Fibroblast of the aortic adventitia (primary cell): ENCODE data around the gene ITGA2. TPM values are rescaled to one million over a fixed set of nuclear protein-coding genes. Genes with fewer than 3 reads are reported as not detected.

Experiments used
- DNase-seq: peaks from one replicate; pipeline ENCODE4 v3.0.0-alpha.2; 2010; ENCODE audit warnings: low read depth
- H3K4me3 ChIP-seq: 2 replicates; pipeline ENCODE4 v1.5.1; 2011; ENCODE audit warnings: low read depth, mild to moderate bottlenecking, control low read depth, low read length, moderate library complexity
- CTCF ChIP-seq: IDR thresholded peaks from 2 replicates; pipeline ENCODE4 v1.5.1; 2011; ENCODE audit warnings: mild to moderate bottlenecking, low read length, control low read depth, inconsistent platforms; ENCODE audit not compliant: insufficient read depth
- total RNA-seq: library from RNA; depleted of rRNA; stranded (reverse); fragments of >200 nt; gene quantifications from 2 replicates; pipeline ENCODE4 v1.2.3, GENCODE V29; 2012; ENCODE audit warnings: low replicate concordance

Gene ITGA2
- total RNA-seq, 1 donor: 171 TPM

GRCh38 chr5:52995095-52995494, 5.9 kb downstream of the ITGA2 start:
- no peak overlapping the region for H3K4me3 ChIP-seq
- TF ChIP-seq CTCF: no peak
- DNase-seq: no peak

- no peak for TF ChIP-seq CTCF
- H3K4me3 ChIP-seq: no peak overlapping the region
- no peak for DNase-seq
Measured at GRCh38 chr5:52995914-52996313, 6.8 kb downstream of the ITGA2 start.

- no peak overlapping the region for H3K4me3 ChIP-seq
- no peak for TF ChIP-seq CTCF
- no peak for DNase-seq
Measured at GRCh38 chr5:52996979-52997378, 7.8 kb downstream of the ITGA2 start.

- DNase-seq: no peak
- H3K4me3 ChIP-seq: no peak overlapping the region
- no peak for TF ChIP-seq CTCF
Measured at GRCh38 chr5:52997424-52997823, 8.3 kb downstream of the ITGA2 start.

- no peak overlapping the region for H3K4me3 ChIP-seq
- no peak for DNase-seq
- no peak for TF ChIP-seq CTCF
Measured at GRCh38 chr5:52998552-52999313, 9.6 kb downstream of the ITGA2 start.

GRCh38 chr5:52999344-52999949, 10.3 kb downstream of the ITGA2 start:
- no peak for TF ChIP-seq CTCF
- H3K4me3 ChIP-seq: no peak overlapping the region
- DNase-seq: peak; percentile 54

- DNase-seq: no peak
- TF ChIP-seq CTCF: no peak
- H3K4me3 ChIP-seq: no peak overlapping the region
Measured at GRCh38 chr5:53001541-53001940, 12.4 kb downstream of the ITGA2 start.
